GM23338 (cell line): Measurements from ENCODE around the gene FAM20C.

ENCODE experiments used
- EZH2 ChIP-seq: fragments of 200-600 bp; sonication (generic); IDR thresholded peaks from one replicate; pipeline ENCODE4 v1.8.0; 2017; ENCODE audit warnings: antibody characterized with exemption, mild to moderate bottlenecking, low read depth; ENCODE audit not compliant: unreplicated experiment
- EZH2phosphoT487 ChIP-seq: fragments of 200-600 bp; sonication (generic); IDR thresholded peaks from one replicate; pipeline ENCODE4 v1.8.1; 2018; ENCODE audit warnings: antibody characterized with exemption; ENCODE audit not compliant: unreplicated experiment
- JUNB ChIP-seq: IDR thresholded peaks from one replicate; pipeline ENCODE4 v1.6.1; 2016; ENCODE audit warnings: antibody characterized with exemption; ENCODE audit not compliant: unreplicated experiment
- POLR2AphosphoS5 ChIP-seq: IDR thresholded peaks from 2 replicates; pipeline ENCODE4 v1.6.1; 2016; ENCODE audit warnings: antibody characterized with exemption, low read depth
- REST ChIP-seq: IDR thresholded peaks from one replicate; pipeline ENCODE4 v1.6.1; 2018; ENCODE audit warnings: antibody characterized with exemption; ENCODE audit not compliant: unreplicated experiment
- ZNF462 ChIP-seq: fragments of 250-450 bp; sonication (Bioruptor Pico); IDR thresholded peaks from 2 replicates; pipeline ENCODE4 v1.5.0; 2020; ENCODE audit warnings: mild to moderate bottlenecking, moderate library complexity
- TF ChIP-seq, protein P1 (sequence below), 2 experiments: fragments of 200-600 bp in 1 of 2; sonication (generic) in 1 of 2; conservative IDR thresholded peaks; 2 replicates each; pipeline versions ENCODE4 v1.5.1 to v1.6.1; 2016 to 2017; ENCODE audit warnings: antibody characterized with exemption in 2 of 2, low read depth in 2 of 2, mild to moderate bottlenecking in 2 of 2, moderate library complexity in 1 of 2

- TF ChIP-seq, protein P1, sequence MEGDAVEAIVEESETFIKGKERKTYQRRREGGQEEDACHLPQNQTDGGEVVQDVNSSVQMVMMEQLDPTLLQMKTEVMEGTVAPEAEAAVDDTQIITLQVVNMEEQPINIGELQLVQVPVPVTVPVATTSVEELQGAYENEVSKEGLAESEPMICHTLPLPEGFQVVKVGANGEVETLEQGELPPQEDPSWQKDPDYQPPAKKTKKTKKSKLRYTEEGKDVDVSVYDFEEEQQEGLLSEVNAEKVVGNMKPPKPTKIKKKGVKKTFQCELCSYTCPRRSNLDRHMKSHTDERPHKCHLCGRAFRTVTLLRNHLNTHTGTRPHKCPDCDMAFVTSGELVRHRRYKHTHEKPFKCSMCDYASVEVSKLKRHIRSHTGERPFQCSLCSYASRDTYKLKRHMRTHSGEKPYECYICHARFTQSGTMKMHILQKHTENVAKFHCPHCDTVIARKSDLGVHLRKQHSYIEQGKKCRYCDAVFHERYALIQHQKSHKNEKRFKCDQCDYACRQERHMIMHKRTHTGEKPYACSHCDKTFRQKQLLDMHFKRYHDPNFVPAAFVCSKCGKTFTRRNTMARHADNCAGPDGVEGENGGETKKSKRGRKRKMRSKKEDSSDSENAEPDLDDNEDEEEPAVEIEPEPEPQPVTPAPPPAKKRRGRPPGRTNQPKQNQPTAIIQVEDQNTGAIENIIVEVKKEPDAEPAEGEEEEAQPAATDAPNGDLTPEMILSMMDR (conservative IDR thresholded peaks at IDR 0.05; ENCODE audit: low read depth in 2 of 2) = no peak
- no peak for TF ChIP-seq EZH2
- TF ChIP-seq POLR2AphosphoS5 = no peak
- TF ChIP-seq EZH2phosphoT487 = no peak
- no peak for TF ChIP-seq ZNF462 (CRISPR knock-in tag)
- TF ChIP-seq REST = no peak
- no peak for TF ChIP-seq JUNB
Measured at GRCh38 chr7:163971-164881, 28.1 kb upstream of the FAM20C start.
